ENCODE results near the gene CINP.

GRCh38 chr14:102359341-102359740 lies 3.3 kb downstream of the CINP start:
- TF ChIP-seq CTCF (IDR thresholded peaks at IDR 0.05) = no peak
- no peak for TF ChIP-seq POLR2A (IDR thresholded peaks at IDR 0.05)
